Effector CD4-positive, alpha-beta T cell (primary cell): ENCODE data around the gene ARMS2. TPM values are rescaled to one million over a fixed set of nuclear protein-coding genes. Genes with fewer than 3 reads are reported as not detected.

Source experiments
- DNase-seq: peaks from one replicate; pipeline ENCODE4 v3.0.0-alpha.2; 2020
- total RNA-seq: gene quantifications from one replicate; lab custom pipeline; 2026; lab: John Stamatoyannopoulos, UW

Gene ARMS2
- total RNA-seq: not detected

- no peak for DNase-seq
Measured at GRCh38 chr10:122454603-122455080, at the start of gene ARMS2. TSS of gene ARMS2 (plus strand) at chr10:122454653. CDS start at chr10:122454728, 75 bp downstream.

- no peak for DNase-seq
Measured at GRCh38 chr10:122407375-122408125, 46.9 kb upstream of the ARMS2 start.

- DNase-seq: no peak
Measured at GRCh38 chr10:122413327-122413726, 41.1 kb upstream of the ARMS2 start.

- DNase-seq: no peak
Measured at GRCh38 chr10:122417667-122418066, 36.8 kb upstream of the ARMS2 start.

- no peak for DNase-seq
Measured at GRCh38 chr10:122419016-122419415, 35.4 kb upstream of the ARMS2 start.

GRCh38 chr10:122419876-122420623 is 34.4 kb upstream of the ARMS2 start:
- DNase-seq: no peak

- DNase-seq: no peak
Measured at GRCh38 chr10:122420624-122421007, 33.8 kb upstream of the ARMS2 start.

- DNase-seq: no peak
Measured at GRCh38 chr10:122421054-122421625, 33.3 kb upstream of the ARMS2 start.

GRCh38 chr10:122421742-122422141 is 32.7 kb upstream of the ARMS2 start:
- DNase-seq: no peak

GRCh38 chr10:122422266-122422989 is 32.0 kb upstream of the ARMS2 start:
- no peak for DNase-seq

- no peak for DNase-seq
Measured at GRCh38 chr10:122424059-122424458, 30.4 kb upstream of the ARMS2 start.

GRCh38 chr10:122426829-122427228 is 27.6 kb upstream of the ARMS2 start:
- DNase-seq: no peak

- no peak for DNase-seq
Measured at GRCh38 chr10:122427280-122427679, 27.2 kb upstream of the ARMS2 start.

- DNase-seq: no peak
Measured at GRCh38 chr10:122435212-122435827, 19.1 kb upstream of the ARMS2 start.

GRCh38 chr10:122441961-122442360 is 12.5 kb upstream of the ARMS2 start:
- no peak for DNase-seq

GRCh38 chr10:122445469-122445868 is 9.0 kb upstream of the ARMS2 start:
- DNase-seq: no peak

- DNase-seq: no peak
Measured at GRCh38 chr10:122445904-122446303, 8.5 kb upstream of the ARMS2 start.

- no peak for DNase-seq
Measured at GRCh38 chr10:122446668-122447423, 7.6 kb upstream of the ARMS2 start.

- DNase-seq: no peak
Measured at GRCh38 chr10:122448600-122448999, 5.9 kb upstream of the ARMS2 start.

- DNase-seq: no peak
Measured at GRCh38 chr10:122449153-122449552, 5.3 kb upstream of the ARMS2 start.

- no peak for DNase-seq
Measured at GRCh38 chr10:122450353-122450990, 4.0 kb upstream of the ARMS2 start.
